HepG2 (cell line): ENCODE data around the gene POLR3GL. TPM values are rescaled to one million over a fixed set of nuclear protein-coding genes. Genes with fewer than 3 reads are reported as not detected.

Experiments used
- BORCS8-MEF2B ChIP-seq: sonication (generic); formaldehyde crosslinking; IDR thresholded peaks from 2 replicates; pipeline ENCODE4 v1.8.0; 2022; ENCODE audit warnings: mild to moderate bottlenecking, missing genetic modification reagents
- CAMTA2 ChIP-seq: sonication (generic); formaldehyde crosslinking; IDR thresholded peaks from 2 replicates; pipeline ENCODE4 v1.4.0; 2020; ENCODE audit warnings: mild to moderate bottlenecking, missing genetic modification reagents, borderline replicate concordance
- GTF3A ChIP-seq: sonication (generic); formaldehyde crosslinking; conservative IDR thresholded peaks from 2 replicates; pipeline ENCODE4 v1.4.0; 2020; ENCODE audit warnings: mild to moderate bottlenecking, missing genetic modification reagents
- IKZF1 ChIP-seq: fragments of 450-650 bp; IDR thresholded peaks from 2 replicates; pipeline ENCODE4 v1.7.1; 2016
- KMT2B ChIP-seq: IDR thresholded peaks from 2 replicates; pipeline ENCODE4 v1.6.1; 2016; ENCODE audit warnings: missing genetic modification reagents, missing compliant biosample characterization
- NFE2 ChIP-seq: sonication (generic); formaldehyde crosslinking; IDR thresholded peaks from 2 replicates; pipeline ENCODE4 v1.4.0; 2020; ENCODE audit warnings: missing genetic modification reagents
- NR2F6 ChIP-seq, 2 experiments: IDR thresholded peaks; 2 replicates each; pipeline ENCODE4 v1.6.1; 2016; ENCODE audit warnings: antibody characterized with exemption in 1 of 2, mild to moderate bottlenecking in 1 of 2
- RARG ChIP-seq: sonication (generic); formaldehyde crosslinking; IDR thresholded peaks from 2 replicates; pipeline ENCODE4 v1.4.0; 2020; ENCODE audit warnings: low read depth, mild to moderate bottlenecking, missing genetic modification reagents
- RBM39 ChIP-seq: fragments of 200-400 bp; formaldehyde crosslinking; IDR thresholded peaks from one replicate; pipeline ENCODE4 v1.6.1; 2018; ENCODE audit warnings: antibody characterized with exemption, mild to moderate bottlenecking, low read depth, low read length; ENCODE audit not compliant: poor library complexity, severe bottlenecking
- RELA ChIP-seq: sonication (generic); formaldehyde crosslinking; IDR thresholded peaks from 2 replicates; pipeline ENCODE4 v1.4.0; 2020; ENCODE audit warnings: missing genetic modification reagents
- SAP130 ChIP-seq: IDR thresholded peaks from 2 replicates; pipeline ENCODE4 v1.6.1; 2016; ENCODE audit warnings: low read depth
- SIN3B ChIP-seq: fragments of 150-350 bp; IDR thresholded peaks from 2 replicates; pipeline ENCODE4 v1.6.1; 2014; ENCODE audit warnings: low read length
- SRF ChIP-seq: IDR thresholded peaks from 2 replicates; pipeline ENCODE4 v1.6.1; 2011; ENCODE audit warnings: mild to moderate bottlenecking, low read depth, low read length, moderate library complexity
- ZNF30 ChIP-seq: sonication (generic); formaldehyde crosslinking; IDR thresholded peaks from 2 replicates; pipeline ENCODE4 v1.5.0; 2020; ENCODE audit warnings: mild to moderate bottlenecking, missing genetic modification reagents
- ZNF333 ChIP-seq: sonication (generic); formaldehyde crosslinking; IDR thresholded peaks from 2 replicates; pipeline ENCODE4 v1.4.0; 2020; ENCODE audit warnings: mild to moderate bottlenecking, missing genetic modification reagents, borderline replicate concordance
- ZNF44 ChIP-seq: sonication (generic); formaldehyde crosslinking; IDR thresholded peaks from 2 replicates; pipeline ENCODE4 v1.5.1; 2020; ENCODE audit warnings: mild to moderate bottlenecking, missing genetic modification reagents
- ZNF543 ChIP-seq: sonication (generic); formaldehyde crosslinking; IDR thresholded peaks from 2 replicates; pipeline ENCODE4 v1.4.0; 2020; ENCODE audit warnings: mild to moderate bottlenecking, missing genetic modification reagents
- ZSCAN12 ChIP-seq: sonication (generic); formaldehyde crosslinking; IDR thresholded peaks from 2 replicates; pipeline ENCODE4 v1.9.0; 2021; ENCODE audit warnings: mild to moderate bottlenecking, missing genetic modification reagents
- polyA plus RNA-seq, 8 experiments: library from polyadenylated mRNA; depleted of rRNA in 3 of 8; stranded (reverse) in 7 of 8; unstranded in 1 of 8; fragments of >200 nt; fragmentation: Illumina TruSeq in 4 of 8; extraction: Trizol in 4 of 8; gene quantifications; 2 replicates each; pipeline versions ENCODE4 v1.2.1 to v1.2.3, GENCODE V29; 2011 to 2016; ENCODE audit warnings: low read depth in 4 of 8, missing spikeins in 1 of 8, mixed read lengths in 1 of 8; ENCODE audit not compliant: insufficient read depth in 1 of 8
- total RNA-seq, 5 experiments: library from RNA; depleted of rRNA; stranded (reverse); fragments of >200 nt; fragmentation: Illumina TruSeq; extraction: Trizol; gene quantifications; 2 replicates each; pipeline ENCODE4 v1.2.3, GENCODE V29; 2016; ENCODE audit warnings: low read depth in 1 of 5
- TF ChIP-seq, protein P1 (sequence below): sonication (generic); formaldehyde crosslinking; IDR thresholded peaks from 2 replicates; pipeline ENCODE4 v1.4.0; 2020; ENCODE audit warnings: mild to moderate bottlenecking, missing genetic modification reagents, borderline replicate concordance
- TF ChIP-seq, protein P2 (sequence below): IDR thresholded peaks from 2 replicates; pipeline ENCODE4 v1.6.1; 2016; ENCODE audit warnings: missing biosample characterization, missing genetic modification reagents, low read depth
- TF ChIP-seq, protein P3 (sequence below): sonication (generic); formaldehyde crosslinking; IDR thresholded peaks from 2 replicates; pipeline ENCODE4 v1.4.0; 2020; ENCODE audit warnings: missing genetic modification reagents, borderline replicate concordance

POLR3GL gene
- total and polyA plus RNA-seq, 2 of the 13 experiments (the other 11 are each of a cell fraction or from before 2014, with no cell fraction given), result 11.5 to 12.4 TPM

DNA sequence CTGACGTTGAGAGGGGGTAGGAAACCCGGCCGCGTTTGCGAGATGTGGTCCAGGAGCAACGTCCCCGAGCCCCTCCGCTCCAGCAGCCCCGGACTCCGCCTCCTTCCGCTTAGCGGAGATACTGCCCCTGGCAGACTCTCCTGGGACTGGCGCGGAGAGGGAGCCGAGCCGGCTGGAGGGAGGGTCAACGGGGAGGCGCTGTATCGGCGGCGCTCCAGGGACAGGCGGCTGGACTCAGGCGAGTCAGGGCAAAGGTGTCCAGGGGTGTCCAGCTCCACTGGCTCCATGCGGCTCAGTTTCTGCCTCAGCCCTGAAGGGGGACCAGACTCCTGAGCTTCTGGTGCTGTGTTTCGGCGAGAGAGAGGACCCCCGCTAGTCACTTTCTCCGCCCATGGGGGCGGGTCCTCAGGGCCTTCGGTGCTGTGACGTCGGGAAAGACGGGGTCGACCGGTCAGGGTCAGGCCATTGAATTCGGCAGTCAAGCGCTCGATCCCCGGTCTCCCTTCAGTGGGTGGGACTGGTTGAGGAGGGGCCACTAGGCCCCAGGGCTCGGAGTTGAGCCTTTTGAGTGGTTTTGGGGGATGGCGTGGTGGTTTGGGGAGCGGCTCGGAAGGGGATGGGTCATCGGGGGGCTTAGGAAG is 3.9 kb upstream of the POLR3GL start (continued):
- TF ChIP-seq, protein P1, sequence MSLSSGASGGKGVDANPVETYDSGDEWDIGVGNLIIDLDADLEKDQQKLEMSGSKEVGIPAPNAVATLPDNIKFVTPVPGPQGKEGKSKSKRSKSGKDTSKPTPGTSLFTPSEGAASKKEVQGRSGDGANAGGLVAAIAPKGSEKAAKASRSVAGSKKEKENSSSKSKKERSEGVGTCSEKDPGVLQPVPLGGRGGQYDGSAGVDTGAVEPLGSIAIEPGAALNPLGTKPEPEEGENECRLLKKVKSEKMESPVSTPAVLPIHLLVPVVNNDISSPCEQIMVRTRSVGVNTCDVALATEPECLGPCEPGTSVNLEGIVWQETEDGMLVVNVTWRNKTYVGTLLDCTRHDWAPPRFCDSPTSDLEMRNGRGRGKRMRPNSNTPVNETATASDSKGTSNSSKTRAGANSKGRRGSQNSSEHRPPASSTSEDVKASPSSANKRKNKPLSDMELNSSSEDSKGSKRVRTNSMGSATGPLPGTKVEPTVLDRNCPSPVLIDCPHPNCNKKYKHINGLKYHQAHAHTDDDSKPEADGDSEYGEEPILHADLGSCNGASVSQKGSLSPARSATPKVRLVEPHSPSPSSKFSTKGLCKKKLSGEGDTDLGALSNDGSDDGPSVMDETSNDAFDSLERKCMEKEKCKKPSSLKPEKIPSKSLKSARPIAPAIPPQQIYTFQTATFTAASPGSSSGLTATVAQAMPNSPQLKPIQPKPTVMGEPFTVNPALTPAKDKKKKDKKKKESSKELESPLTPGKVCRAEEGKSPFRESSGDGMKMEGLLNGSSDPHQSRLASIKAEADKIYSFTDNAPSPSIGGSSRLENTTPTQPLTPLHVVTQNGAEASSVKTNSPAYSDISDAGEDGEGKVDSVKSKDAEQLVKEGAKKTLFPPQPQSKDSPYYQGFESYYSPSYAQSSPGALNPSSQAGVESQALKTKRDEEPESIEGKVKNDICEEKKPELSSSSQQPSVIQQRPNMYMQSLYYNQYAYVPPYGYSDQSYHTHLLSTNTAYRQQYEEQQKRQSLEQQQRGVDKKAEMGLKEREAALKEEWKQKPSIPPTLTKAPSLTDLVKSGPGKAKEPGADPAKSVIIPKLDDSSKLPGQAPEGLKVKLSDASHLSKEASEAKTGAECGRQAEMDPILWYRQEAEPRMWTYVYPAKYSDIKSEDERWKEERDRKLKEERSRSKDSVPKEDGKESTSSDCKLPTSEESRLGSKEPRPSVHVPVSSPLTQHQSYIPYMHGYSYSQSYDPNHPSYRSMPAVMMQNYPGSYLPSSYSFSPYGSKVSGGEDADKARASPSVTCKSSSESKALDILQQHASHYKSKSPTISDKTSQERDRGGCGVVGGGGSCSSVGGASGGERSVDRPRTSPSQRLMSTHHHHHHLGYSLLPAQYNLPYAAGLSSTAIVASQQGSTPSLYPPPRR (CRISPR knock-in tag), result no peak; the same call in 1 of the 2 replicates
- TF ChIP-seq RBM39, result no peak
- no peak for TF ChIP-seq RELA (CRISPR knock-in tag)
- peak; percentile 54; the same call in 1 of the 2 replicates for TF ChIP-seq ZNF543 (CRISPR knock-in tag)
- TF ChIP-seq ZNF333 (CRISPR knock-in tag), result peak; percentile 38; the same call in 1 of the 2 replicates
- no peak; the same call in 1 of the 2 replicates for TF ChIP-seq NR2F6 (IDR thresholded peaks at IDR 0.05)
- no peak for TF ChIP-seq NR2F6 (CRISPR knock-in tag; IDR thresholded peaks at IDR 0.05)
- no peak for TF ChIP-seq ZNF44 (CRISPR knock-in tag)
- peak; percentile 70; the same call in 1 of the 2 replicates for TF ChIP-seq RARG (CRISPR knock-in tag)
- TF ChIP-seq IKZF1, result no peak
- no peak; the same call in 1 of the 2 replicates for TF ChIP-seq KMT2B (CRISPR knock-in tag)
- TF ChIP-seq, protein P2, sequence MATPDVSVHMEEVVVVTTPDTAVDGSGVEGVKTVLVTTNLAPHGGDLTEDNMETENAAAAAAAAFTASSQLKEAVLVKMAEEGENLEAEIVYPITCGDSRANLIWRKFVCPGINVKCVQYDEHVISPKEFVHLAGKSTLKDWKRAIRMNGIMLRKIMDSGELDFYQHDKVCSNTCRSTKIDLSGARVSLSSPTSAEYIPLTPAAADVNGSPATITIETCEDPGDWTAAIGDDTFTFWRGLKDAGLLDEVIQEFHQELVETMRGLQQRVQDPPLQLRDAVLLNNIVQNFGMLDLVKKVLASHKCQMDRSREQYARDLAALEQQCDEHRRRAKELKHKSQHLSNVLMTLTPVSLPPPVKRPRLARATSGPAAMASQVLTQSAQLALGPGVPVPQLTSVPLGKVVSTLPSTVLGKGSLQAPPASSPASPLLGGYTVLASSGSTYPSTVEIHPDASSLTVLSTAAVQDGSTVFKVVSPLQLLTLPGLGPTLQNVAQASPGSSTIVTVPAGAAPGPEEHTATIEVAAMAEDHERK (CRISPR knock-in tag), result no peak
- no peak for TF ChIP-seq NFE2 (CRISPR knock-in tag)
- TF ChIP-seq SIN3B, result no peak
- no peak for TF ChIP-seq ZSCAN12
- TF ChIP-seq ZNF30 (CRISPR knock-in tag), result no peak
- TF ChIP-seq BORCS8-MEF2B (CRISPR knock-in tag), result no peak
- TF ChIP-seq, protein P3, sequence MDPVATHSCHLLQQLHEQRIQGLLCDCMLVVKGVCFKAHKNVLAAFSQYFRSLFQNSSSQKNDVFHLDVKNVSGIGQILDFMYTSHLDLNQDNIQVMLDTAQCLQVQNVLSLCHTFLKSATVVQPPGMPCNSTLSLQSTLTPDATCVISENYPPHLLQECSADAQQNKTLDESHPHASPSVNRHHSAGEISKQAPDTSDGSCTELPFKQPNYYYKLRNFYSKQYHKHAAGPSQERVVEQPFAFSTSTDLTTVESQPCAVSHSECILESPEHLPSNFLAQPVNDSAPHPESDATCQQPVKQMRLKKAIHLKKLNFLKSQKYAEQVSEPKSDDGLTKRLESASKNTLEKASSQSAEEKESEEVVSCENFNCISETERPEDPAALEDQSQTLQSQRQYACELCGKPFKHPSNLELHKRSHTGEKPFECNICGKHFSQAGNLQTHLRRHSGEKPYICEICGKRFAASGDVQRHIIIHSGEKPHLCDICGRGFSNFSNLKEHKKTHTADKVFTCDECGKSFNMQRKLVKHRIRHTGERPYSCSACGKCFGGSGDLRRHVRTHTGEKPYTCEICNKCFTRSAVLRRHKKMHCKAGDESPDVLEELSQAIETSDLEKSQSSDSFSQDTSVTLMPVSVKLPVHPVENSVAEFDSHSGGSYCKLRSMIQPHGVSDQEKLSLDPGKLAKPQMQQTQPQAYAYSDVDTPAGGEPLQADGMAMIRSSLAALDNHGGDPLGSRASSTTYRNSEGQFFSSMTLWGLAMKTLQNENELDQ (CRISPR knock-in tag), result no peak
- TF ChIP-seq GTF3A (CRISPR knock-in tag), result no peak
- no peak for TF ChIP-seq SRF
- no peak for TF ChIP-seq CAMTA2 (CRISPR knock-in tag)
- peak; percentile 81 for TF ChIP-seq SAP130 (CRISPR knock-in tag)
